Prostate gland (tissue), 2 donors: ENCODE results near the gene KCNQ5. TPM values are rescaled to one million over a fixed set of nuclear protein-coding genes. Genes with fewer than 3 reads are reported as not detected.

ENCODE experiments used
- DNase-seq: peaks from one replicate; pipeline ENCODE4 v3.0.0-alpha.2; 2019; ENCODE audit warnings: low spot score
- H3K27ac ChIP-seq, 2 donors: fragments of 200-600 bp; sonication (generic); 2 replicates each; pipeline ENCODE4 v1.5.1; 2017 to 2019
- H3K27me3 ChIP-seq: fragments of 200-600 bp; sonication (generic); replicated peaks from 2 replicates; pipeline ENCODE4 v1.5.1; 2019; ENCODE audit not compliant: insufficient read depth
- H3K36me3 ChIP-seq, 2 donors: fragments of 200-600 bp; sonication (generic); 1 replicate in 1 of 2; 2 replicates in 1 of 2; pipeline versions ENCODE4 v1.5.1 to v1.8.1; 2017 to 2019
- H3K4me1 ChIP-seq: fragments of 200-600 bp; sonication (generic); replicated peaks from 2 replicates; pipeline ENCODE4 v1.5.1; 2019
- H3K4me3 ChIP-seq, 2 donors: fragments of 200-600 bp; sonication (generic); 2 replicates each; pipeline ENCODE4 v1.5.1; 2017 to 2019
- H3K9me3 ChIP-seq: fragments of 200-600 bp; sonication (generic); 2 replicates; pipeline ENCODE4 v1.5.1; 2017
- POLR2A ChIP-seq: fragments of 450-650 bp; IDR thresholded peaks from one replicate; pipeline ENCODE4 v1.6.1; 2016; ENCODE audit warnings: antibody characterized with exemption, mild to moderate bottlenecking
- POLR2AphosphoS5 ChIP-seq: sonication (generic); formaldehyde crosslinking; IDR thresholded peaks from one replicate; pipeline ENCODE4 v1.6.1; 2017; ENCODE audit warnings: antibody characterized with exemption
- WGBS: methylation state at CpG from one replicate; pipeline ENCODE4 v1.1.5; 2018; 5-methylcytosine and 5-hydroxymethylcytosine counted together
- intact Hi-C: fragments of 100-400 bp; cut with DNase I; formaldehyde crosslinking; loops from one replicate; pipeline ENCODE4 v1.14.2; 2022
- total RNA-seq, 2 donors: library from RNA; depleted of rRNA; stranded (reverse); fragments of >200 nt; gene quantifications; one replicate each; pipeline ENCODE4 v1.1.0, GENCODE V29; 2016
- TF ChIP-seq, protein P1 (sequence below), 4 experiments: fragments of 200-600 bp in 2 of 4; fragments of 450-650 bp in 2 of 4; sonication (generic) in 2 of 4; IDR thresholded peaks; 1 replicate in 3 of 4; 2 replicates in 1 of 4; pipeline ENCODE4 v1.5.1; 2016 to 2019; ENCODE audit warnings: antibody characterized with exemption in 4 of 4, mild to moderate bottlenecking in 2 of 4, moderate library complexity in 2 of 4

The KCNQ5 gene
- total RNA-seq, 2 donors from 2014 or later = 3.6 to 4.1 TPM

DNA sequence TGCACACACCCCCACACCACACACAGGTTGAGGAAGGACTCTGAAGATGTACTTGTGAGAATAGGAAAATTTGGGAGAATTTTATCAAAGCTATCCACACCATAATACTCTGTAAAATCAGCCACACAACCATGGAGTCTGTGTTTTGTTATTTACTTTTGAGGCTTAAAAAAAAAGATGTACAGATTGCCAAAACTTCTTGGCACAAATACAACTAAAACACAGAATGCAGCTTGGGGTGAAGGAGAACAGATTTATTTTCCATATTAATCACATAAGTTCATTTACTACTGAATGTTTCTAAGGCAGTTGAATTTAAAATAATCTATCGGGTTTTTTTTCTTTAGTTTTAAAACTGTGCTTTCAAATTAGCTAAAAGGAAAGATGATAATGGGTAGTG, 32.8 kb upstream of the KCNQ5 start:
- no peaks in the 10 kb centered on the region for H3K27me3 ChIP-seq
- H3K4me1 ChIP-seq = no peaks in the 10 kb centered on the region
- no peak for TF ChIP-seq POLR2AphosphoS5
- TF ChIP-seq, protein P1, sequence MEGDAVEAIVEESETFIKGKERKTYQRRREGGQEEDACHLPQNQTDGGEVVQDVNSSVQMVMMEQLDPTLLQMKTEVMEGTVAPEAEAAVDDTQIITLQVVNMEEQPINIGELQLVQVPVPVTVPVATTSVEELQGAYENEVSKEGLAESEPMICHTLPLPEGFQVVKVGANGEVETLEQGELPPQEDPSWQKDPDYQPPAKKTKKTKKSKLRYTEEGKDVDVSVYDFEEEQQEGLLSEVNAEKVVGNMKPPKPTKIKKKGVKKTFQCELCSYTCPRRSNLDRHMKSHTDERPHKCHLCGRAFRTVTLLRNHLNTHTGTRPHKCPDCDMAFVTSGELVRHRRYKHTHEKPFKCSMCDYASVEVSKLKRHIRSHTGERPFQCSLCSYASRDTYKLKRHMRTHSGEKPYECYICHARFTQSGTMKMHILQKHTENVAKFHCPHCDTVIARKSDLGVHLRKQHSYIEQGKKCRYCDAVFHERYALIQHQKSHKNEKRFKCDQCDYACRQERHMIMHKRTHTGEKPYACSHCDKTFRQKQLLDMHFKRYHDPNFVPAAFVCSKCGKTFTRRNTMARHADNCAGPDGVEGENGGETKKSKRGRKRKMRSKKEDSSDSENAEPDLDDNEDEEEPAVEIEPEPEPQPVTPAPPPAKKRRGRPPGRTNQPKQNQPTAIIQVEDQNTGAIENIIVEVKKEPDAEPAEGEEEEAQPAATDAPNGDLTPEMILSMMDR (IDR thresholded peaks at IDR 0.05) = no peak
- no peak for TF ChIP-seq POLR2A
- no peaks in the 10 kb centered on the region for H3K9me3 ChIP-seq
- H3K36me3 ChIP-seq = no peaks in the 10 kb centered on the region
- DNase-seq = no peak
- H3K27ac ChIP-seq = no peak overlapping the region
- WGBS = 24% methylated on average over 1 of the region's 1 CpG
- no peak overlapping the region for H3K4me3 ChIP-seq
- intact Hi-C loops = no loop called here

DNA sequence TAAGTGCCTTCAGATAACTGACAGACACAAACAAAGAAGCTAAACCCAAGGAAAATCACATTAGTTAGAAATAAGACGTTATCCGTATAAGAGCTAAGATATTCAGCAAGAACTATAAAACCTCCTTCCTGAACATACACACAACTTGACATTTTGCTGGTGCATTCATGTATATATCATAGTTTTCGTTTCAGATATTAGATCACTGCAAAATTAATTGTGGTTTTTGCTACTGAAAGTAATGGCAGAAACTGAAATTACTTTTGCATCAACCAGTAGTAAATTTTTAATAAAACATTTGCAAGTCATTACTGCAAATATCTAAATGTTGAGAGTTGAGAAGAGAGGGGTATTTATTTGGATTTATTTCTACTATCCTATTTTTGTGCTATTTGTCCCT, 26.1 kb upstream of the KCNQ5 start:
- intact Hi-C loops = no loop called here
- no peaks in the 10 kb centered on the region for H3K27me3 ChIP-seq
- H3K27ac ChIP-seq = no peak overlapping the region
- no peak overlapping the region for H3K4me3 ChIP-seq
- H3K36me3 ChIP-seq = no peaks in the 10 kb centered on the region
- no peak for TF ChIP-seq POLR2AphosphoS5
- TF ChIP-seq POLR2A = no peak
- TF ChIP-seq, protein P1 (IDR thresholded peaks at IDR 0.05) = no peak
- DNase-seq = no peak
- no peaks in the 10 kb centered on the region for H3K9me3 ChIP-seq
- H3K4me1 ChIP-seq = no peaks in the 10 kb centered on the region
- WGBS = 80% methylated on average over 3 of the region's 3 CpGs

DNA sequence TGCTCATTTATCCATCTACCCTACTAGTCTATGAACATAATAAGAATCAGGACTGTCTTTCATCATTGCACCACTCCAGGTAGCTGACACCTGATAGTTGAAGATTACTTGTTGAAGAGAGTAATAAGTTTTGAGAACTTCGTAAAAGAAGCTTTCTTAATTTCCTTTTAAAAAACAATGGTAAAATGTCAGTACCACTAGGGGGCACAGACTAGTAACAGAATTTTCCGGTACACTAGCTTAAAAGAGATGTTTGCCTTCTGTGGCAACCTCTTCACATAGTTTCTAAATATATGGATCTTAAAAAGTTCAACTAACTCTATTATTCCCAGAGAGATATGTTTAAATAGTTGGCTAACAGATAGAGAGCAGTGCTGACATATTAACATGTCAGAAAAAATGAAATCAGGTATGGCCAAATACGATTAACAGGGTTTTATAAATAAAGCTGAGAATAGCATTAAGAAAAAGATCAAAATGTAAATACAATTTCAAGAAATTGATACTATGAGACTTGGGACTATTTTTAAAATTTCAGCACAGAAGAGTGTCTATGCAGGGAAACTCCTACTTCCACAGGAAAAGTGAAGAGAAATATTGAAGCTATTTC, 5.4 kb upstream of the KCNQ5 start:
- intact Hi-C loops = loop anchor here (5.0 kb wide), 1 partner anchor 566 kb away; no protein-coding TSS in a partner anchor
- WGBS = 35% methylated on average over 3 of the region's 3 CpGs
- TF ChIP-seq POLR2A (no peak), POLR2AphosphoS5 (no peak)
- TF ChIP-seq, protein P1 (IDR thresholded peaks at IDR 0.05) = peak; percentile 23 to 75 (median 55)

DNA sequence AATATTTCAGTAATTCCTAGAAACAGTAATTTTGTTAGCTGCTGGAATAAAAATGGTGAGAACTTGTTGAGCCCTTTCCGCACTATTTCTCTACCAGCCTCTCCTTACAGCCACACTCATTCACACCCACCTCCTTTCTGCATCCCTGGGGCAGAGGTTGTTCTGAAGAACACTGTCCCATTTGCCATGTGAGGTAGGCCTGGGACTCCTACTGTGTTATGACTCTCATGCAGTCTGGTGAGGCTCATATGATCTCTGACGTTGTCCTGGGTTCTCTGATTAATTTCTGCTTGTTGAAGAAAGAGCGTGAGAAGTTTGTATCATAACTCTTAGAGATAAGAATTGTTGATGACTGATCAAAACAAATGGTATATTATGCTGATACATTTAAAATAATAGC, 4.1 kb upstream of the KCNQ5 start:
- Histone ChIP-seq H3K27ac (no peak overlapping the region), H3K27me3 (no peaks in the 10 kb centered on the region), H3K4me1 (peaks cover 6% of the 10 kb centered on the region), H3K9me3 (no peaks in the 10 kb centered on the region), H3K36me3 (no peaks in the 10 kb centered on the region), H3K4me3 (no peak overlapping the region)
- 94% methylated on average over 3 of the region's 3 CpGs for WGBS
- DNase-seq = no peak
- TF ChIP-seq POLR2A = no peak
- TF ChIP-seq, protein P1 (IDR thresholded peaks at IDR 0.05) = no peak
- no peak for TF ChIP-seq POLR2AphosphoS5
- intact Hi-C loops = loop anchor here (5.0 kb wide), 1 partner anchor 565 kb away; no protein-coding TSS in a partner anchor

More for the DNA sequence above, 5.4 kb upstream of the KCNQ5 start:
- H3K36me3 ChIP-seq = no peaks in the 10 kb centered on the region
- DNase-seq = no peak
- H3K4me1 ChIP-seq = peaks cover 4% of the 10 kb centered on the region
- H3K27ac ChIP-seq = no peak overlapping the region
- no peak overlapping the region for H3K4me3 ChIP-seq
- H3K27me3 ChIP-seq = no peaks in the 10 kb centered on the region
- H3K9me3 ChIP-seq = no peaks in the 10 kb centered on the region
